HG02588 (cell line): Measurements from ENCODE around the gene PDE1C.

Experiments used
- ATAC-seq: cut with Tn5 transposase; IDR thresholded peaks from one replicate; pipeline ENCODE4 v1.9.1; 2021; ENCODE audit warnings: mild to moderate bottlenecking, moderate library complexity; ENCODE audit not compliant: unreplicated experiment

Gene PDE1C

DNA sequence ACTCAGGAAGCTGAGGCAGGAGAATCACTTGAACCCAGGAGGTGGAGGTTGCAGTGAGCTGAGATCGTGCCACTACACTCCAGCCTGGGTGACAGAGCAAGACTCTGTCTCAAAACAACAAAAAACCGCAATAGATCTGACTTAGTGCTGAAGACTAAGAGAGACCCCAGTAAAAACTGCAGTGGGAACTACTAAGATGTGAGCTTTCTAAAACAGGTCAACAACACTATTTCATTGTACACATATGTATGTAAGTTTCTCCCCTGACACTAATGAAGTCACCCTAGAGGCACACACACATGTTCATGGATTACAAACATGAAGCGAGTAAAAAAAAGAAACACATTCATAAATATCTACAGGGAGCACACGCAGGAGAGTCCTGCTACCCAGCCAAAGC, 68.3 kb downstream of the PDE1C start:
- no peak for ATAC-seq

DNA sequence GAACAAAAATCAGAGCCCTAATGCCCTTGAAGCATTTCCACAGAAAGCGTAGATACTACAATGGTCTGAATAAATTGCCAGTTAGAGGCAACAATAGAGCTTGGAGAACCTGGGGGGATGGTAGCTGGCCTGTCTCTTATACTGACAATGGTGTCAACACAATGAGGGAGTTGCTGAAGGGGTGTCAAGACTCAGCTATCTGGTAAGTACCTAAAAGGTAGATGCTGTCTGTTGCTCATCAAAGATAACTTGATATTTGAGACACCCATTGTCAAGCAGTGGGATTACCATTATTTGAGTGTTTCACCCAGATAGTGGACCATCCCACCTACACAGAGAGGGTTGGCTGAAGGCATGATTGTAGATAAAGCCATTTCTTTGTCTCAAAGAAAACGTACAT, 72.8 kb downstream of the PDE1C start:
- ATAC-seq: no peak

DNA sequence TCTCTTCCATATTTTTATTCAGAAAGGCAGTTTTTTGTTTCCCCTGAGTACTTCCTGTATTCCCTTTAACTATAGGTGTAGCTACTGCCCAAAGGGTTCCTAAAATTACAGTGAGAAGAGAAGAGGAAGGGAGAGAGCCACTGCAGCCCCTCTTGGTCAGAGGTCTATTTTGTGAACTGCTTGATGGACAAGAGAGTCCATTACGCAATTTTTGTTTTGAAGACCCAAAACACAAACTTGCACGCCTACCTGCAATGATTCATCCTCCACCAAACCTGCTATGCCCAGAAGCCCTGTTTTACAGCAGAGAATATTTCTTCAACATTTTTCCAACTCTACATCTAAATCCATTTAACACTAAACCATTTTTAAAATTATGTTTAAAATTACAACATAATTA, 75.1 kb downstream of the PDE1C start:
- no peak for ATAC-seq

DNA sequence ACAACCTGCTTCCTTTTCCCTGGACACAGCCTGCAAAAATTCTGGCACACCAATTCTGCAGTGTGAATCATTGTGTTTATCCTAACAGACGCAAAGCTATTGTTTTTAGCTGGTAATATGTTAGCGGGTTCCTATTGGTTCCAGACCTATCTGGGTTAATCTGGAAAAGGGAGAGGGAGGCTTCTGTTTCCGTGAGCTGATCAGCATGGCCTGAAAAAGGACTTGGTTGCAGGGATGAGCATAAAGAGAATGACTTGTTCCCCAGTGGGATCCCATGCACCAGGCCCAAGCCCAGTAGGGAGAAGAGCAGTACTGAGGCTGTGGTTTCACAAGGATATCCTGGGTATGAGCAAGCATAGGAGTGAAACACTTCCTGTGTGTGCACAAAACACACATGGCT, 78.4 kb downstream of the PDE1C start:
- ATAC-seq: no peak

DNA sequence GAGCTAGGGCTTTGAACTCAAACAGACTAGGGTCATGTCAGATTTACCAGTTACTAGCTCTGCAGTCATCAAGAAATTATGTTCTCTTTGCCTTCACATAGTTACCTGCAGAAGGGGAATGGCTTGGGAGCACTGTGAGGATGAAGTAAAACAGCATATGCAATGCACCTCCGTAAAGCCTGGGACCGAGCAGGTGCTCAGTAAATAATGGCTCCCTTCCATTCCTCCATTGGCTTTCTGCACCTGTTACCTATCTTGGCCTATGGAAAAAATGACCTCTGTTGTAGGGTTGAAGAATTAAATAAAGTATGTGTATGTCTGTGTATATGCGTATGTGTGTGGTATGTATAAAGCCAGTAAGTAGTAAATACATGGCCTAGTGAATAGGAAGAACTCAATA, 78.8 kb downstream of the PDE1C start:
- no peak for ATAC-seq

DNA sequence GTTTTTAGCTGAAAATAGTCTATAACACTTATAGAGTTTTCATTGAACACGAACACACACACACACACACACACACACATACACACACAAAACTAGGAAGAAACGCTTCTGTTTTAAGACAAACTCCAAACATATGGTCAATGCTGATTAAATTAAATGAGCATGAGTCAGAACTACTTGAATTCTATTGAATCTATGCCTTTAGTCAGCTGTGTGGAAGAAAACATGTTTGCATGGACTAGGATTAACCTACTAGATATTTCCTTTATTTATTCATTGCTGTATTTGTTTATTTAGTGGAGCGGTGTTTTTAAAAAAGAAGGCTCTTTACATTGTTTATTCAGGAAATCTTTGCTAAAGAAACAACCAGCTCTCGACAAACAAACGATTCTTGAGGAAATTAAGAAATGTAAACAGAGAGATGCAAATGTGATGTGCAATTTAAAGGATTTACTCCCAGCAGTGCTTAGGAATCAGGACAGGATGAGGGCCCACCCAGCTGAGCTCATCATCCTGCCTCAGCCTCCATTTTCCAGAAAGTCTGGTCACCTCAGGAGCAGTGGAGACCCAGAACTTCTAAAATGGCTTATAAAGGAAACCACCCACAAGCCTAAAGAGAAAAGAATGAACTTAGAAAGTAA, 83.2 kb downstream of the PDE1C start:
- ATAC-seq: no peak

DNA sequence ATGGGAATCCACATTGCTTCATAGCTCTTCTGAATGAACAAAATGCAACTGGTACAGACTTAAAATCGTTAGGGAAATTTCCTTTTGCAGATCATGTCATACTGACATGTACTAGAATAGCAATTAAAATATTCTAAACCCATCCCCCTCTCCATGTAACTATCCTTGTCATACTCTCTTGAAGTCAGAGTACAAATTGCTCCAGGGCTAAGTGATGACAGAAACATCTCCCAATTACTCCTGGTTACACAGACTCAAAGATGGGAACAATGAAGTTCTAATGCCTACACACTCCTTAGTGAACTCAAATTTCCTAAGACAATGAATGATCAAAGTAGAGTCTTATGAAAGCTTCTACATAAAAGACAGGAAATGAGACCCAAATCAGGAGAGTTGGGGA, 87.2 kb downstream of the PDE1C start:
- ATAC-seq: no peak

DNA sequence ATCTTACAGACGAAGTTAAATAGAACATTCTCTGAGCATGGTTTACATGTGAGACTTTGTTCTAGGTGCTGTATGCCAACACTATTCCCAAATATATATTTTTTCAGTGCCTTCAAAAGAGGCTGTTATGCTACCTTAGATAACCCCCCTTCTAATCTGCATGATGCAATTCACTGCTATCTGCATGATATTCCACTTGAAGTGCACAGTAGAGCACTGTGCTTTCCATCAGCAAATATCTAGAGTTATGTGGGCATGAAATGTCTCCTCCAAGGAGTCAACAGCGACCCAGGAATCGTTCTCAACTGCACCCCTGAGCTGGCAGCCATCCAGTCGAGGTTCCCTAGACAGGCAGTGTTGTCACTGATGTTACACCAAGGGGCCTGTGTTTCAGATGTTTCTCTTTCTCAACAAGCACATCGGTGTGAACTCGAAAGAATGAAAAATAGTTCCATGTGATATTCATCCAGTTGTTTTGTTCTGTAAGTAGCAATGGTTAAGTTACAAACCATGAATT, 88.3 kb downstream of the PDE1C start:
- no peak for ATAC-seq

DNA sequence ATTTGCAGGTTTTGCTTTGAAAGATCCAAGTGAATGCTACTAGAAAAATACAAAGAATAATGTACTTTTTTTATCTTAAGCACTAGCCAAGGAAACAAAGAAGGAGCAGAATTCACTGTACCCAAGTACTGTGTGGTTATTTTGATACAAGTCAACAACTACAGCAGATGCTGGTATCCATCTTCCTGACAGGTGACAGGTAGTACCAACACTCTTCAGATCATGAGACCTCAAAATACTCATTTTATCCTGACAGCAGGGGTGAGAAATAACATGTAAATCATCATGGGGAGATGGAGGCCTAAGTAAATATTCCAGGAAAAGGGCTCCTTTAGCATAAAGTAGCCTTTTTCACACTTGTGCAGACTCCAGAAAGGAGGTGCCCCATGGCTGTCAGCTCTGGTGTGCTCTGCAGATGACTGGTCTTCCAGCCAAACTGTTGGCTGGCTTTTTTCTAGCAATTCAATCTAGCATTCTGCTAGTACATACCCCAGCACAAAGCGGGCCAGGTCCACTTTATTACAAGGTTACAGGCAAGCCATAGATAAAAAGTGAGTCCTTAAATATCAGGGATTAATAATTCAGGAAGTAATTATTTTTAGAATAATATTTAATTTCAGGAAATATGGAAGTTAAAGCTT, 90.4 kb downstream of the PDE1C start:
- ATAC-seq: no peak

DNA sequence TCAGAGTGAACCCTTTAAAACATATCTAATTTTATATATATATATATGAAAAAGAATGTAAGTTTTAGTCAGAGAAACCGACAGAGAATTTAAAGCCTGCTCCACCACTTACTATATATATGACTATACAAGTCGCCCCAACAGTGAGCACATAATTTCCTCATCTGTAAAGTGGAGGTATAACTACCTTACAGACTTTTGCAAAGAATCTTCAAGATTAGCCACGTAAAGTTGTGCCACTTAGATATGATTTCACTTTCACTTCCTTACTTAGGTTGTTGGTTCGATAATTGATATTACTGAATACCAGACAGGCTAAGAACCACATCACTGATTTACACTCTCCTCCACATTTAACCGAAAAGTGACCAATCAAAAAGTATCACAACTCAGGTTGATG, 94.7 kb downstream of the PDE1C start:
- ATAC-seq: no peak

DNA sequence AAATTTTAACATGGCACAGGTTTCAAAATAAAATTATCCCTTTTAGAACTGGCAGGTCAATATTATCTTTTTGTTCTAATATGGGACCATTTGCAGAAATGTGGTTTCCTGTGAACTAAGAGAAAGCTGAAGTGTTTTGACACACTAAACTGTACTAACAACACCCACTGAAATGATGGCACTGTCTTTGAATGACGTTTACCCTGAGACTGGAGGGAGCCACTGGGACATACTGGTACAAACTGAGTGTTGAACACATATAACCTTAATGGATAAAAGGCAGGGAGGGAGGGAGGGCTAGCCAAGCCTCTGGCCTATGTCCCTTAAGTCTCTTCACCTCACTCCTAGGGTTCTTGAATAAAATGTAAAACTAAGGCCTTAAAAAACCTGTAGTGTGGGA, 95.9 kb downstream of the PDE1C start:
- ATAC-seq: no peak

DNA sequence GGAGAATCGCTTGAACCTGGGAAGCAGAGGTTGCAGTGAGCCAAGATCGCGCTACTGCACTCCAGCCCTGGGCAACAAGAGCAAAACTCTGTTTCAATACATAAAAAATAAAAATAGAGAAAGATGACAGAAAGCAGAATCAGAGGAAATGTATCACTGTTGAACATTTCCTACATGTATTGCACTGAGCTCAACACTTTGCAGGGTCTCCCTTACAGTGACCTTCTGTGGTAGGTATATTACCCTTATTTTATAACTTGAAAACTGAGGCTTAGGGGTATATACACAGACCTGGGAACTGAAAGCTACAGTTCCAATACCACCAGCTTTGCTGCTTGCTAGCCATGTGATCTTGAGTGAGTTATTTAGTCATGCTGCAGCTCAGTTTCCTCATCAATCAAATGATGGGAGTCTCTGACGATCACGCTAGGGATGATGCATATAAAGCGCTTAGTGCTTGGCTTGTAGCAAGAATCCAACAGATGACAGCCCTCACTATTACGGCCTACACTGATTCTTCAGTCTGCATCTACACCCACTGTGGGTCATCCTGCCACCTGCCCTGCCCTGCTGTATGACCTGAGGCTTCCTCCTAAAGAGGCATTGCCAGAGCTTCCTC, 99.0 kb downstream of the PDE1C start:
- no peak for ATAC-seq

DNA sequence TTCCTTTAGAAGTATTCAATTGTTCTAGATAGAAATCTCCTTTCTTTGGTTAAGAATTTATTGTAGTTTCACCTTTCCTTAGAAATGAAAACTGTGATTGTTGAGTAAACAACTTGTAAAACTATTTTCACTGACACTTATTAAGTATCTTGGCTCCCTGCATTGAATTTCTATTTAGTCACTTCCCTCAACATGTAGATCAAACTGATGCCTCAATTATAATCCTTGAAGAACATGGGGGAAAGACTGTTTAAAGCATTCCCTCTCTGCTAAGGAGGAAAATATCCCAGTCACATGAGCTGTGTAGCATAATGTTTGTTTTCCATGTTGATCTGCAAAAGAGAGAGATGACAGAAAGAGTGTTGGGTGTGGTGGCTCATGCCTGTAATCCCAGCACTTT, 99.7 kb downstream of the PDE1C start:
- ATAC-seq: no peak

DNA sequence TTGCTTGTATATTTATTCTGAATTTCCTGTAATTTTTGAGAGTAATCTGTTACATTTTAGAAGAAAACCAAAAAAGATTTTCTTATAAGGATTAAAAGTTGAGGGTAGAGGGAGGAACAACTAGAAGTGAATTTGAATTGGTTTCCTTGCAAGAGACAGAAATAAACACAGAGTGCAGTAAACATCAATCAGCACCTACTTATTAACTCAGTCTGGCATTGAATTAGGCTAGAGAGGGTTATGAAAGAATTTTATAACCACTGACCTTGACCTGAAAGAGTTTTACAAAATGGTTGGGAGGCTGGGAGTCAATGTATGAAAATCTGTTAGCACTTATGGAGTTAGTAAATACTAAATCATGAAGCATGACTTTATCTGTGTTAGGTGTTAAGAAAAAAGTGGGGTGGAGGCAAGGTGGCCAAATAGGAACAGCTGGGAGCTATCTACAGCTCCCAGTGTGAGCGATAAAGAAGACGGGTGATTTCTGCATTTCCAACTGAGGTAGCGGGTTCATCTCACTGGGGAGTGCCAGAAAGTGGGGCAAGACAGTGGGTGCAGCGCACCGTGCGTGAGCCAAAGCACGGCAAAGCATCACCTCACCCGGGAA, 106.5 kb downstream of the PDE1C start:
- ATAC-seq: no peak

DNA sequence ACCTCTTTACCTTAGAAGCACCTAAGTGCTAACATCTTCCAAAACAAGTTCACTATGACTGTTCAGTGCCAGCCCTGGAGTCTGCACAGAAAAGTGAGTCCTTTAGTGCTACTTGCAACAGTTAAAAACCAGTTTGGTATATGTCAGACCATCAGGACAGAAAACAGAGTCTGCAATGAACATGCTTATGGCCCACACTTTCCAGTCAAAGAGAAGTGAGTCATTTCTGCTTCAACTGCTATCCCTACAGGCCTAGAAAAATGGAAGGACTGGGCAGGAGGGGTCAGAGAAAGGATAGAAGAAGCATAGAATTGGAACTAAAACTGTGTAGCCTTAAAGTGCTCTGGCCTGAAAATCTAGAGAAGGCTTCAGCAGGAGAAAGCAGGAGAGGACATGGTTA, 108.0 kb downstream of the PDE1C start:
- no peak for ATAC-seq

DNA sequence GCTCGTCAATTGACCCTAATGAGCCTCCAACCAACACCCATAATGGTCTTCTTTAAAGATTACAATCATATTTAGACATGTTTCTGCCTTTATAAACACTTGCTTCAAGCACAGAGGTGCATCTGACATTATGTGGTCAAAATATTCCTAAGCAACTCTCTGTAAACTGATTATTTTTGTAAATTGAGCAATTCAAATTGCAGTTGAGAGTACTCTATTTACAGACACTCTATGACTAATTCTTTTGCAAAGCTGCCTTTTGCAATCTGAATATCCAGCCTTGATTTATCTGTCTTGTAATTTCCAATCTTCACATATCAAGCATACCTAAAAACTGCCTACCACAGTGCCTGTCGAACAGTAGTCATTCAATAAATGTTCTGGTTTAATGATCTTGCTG, 112.0 kb downstream of the PDE1C start:
- no peak for ATAC-seq

DNA sequence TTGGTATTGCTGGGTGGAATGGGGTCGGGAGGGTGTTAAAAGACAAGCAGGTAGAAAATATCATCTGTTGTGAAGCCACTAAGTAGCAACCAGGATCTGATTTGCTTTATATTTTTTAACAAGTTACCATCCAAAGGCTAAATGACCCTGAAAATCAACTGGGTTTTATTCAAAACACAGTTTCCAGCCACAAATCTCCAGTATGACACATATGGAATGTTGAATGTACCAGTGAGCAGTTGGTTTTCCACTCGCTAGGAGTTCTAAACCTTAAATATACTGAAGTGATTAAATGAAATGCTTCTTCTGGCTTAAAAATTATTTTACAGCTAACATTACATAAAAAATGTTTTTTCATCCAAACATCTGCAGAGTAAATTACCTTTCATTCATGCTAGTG, 112.5 kb downstream of the PDE1C start:
- ATAC-seq: no peak

DNA sequence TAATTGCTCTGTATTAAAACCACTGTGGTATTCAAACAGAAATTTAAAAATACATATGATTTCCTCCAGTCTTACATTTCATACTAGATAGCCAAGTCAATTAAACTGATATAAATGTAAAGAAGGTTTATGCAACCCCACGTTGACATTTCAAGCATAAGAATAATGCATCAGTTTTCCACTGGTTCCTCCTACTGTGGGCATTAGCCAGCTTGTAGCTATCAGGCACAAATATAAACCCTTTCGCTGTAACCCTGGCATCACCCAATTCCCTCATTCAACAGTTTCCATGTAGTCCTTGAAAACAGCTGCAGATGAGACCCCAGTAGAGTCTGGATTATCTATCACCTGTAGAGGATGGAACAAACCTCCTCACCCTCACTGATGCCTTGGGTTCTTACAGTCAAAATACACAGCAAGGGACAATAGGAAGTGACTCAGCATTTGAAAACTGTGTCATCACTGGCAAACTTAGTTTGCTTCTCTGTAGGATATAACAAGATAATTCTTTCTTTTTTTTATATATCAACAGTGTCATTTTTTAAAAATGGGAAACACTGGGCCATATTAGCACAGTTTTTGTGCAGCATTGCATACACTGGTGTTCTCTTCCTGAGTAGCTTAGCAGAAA, 113.0 kb downstream of the PDE1C start:
- ATAC-seq: no peak

DNA sequence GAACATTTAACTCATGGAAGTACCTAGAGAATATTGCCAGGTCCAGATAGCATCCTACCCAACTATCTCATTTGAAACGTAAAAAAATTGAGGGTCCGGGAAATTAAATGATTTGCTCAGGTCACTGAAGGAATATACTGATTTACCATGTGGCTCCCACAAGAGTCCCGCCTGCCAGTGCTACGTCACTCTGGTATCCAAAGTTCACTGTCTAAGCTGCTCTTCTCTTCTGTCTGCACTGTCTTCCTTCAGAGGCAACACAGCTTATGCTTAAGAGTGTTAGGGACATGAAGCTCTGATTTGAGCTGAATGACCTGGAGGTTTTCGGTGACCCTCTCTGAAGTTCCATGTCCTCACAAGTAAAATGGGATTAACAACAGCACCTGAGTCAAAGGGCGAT, 114.6 kb downstream of the PDE1C start:
- ATAC-seq: no peak

DNA sequence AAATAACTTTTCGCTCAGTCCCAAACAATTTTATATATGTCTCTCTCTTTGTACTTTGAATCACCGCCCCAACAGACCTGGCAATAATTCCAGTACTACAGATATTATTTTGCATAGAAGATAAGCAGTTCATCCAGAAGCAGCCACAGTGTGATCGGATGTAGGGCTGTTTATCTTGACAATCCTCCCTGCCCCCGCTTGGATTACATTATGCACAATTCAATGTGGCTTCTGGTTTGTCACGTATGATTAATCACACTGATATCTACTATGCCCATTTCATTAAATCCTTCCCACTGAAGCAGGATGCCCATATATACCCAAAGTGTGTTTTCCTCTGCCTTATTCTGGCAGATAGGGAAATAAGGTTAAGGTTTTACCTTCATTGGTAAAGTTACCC, 115.2 kb downstream of the PDE1C start:
- ATAC-seq: no peak

DNA sequence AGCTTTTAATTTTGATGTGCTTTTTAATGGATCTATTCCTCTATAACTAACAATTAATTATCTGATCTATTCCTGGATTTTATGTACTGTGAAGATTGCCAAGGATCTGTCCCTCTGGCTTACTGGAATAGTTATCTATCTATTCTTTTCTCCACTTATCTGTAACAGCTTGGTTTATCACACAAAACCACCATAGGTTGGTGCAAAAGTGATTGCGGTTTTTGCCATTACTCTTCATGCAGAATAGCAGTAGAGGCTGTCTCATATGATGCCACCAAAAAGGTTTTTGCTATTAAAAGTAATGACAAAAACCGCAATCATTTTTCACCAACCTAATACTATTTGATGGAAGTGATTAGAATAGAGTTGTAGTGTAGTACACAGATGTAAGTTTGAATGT, 115.7 kb downstream of the PDE1C start:
- no peak for ATAC-seq

DNA sequence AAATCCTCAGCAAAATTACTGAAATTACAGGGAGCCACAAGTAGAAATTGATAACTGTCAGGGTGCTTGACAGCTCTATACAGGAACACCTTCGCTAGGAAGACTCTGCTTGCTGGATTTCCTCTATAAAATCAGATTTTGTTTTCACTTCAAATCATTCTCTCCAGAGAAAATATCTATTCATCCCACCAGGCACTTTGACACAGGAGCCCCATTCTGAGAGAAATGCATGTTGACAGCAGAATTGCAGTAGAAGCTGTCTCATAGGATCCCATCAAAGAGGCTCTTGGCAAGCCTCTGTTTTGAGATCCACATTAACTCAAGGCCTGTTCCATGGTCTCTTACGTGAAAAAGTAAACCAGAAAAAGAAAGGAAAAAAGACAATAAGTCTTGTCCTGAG, 116.8 kb downstream of the PDE1C start:
- no peak for ATAC-seq
